WERI-Rb-1 (cell line): ENCODE results near the gene ASB18.

Experiments used
- DNase-seq: peaks from one replicate; pipeline ENCODE4 v3.0.0-alpha.2; 2020
- H3K27ac ChIP-seq: fragments of 250-450 bp; sonication (Bioruptor Pico); 2 replicates; pipeline ENCODE4 v1.5.1; 2020; ENCODE audit warnings: mild to moderate bottlenecking, moderate library complexity
- H3K27me3 ChIP-seq: fragments of 250-450 bp; sonication (Bioruptor Pico); 2 replicates; pipeline ENCODE4 v1.5.1; 2021; ENCODE audit warnings: mild to moderate bottlenecking, low read depth, moderate library complexity; ENCODE audit not compliant: insufficient read depth, severe bottlenecking
- H3K36me3 ChIP-seq: fragments of 250-450 bp; sonication (Bioruptor Pico); 2 replicates; pipeline ENCODE4 v1.5.1; 2020; ENCODE audit warnings: mild to moderate bottlenecking, moderate library complexity
- H3K4me3 ChIP-seq: 2 replicates; pipeline ENCODE4 v1.5.1; 2011; ENCODE audit warnings: low read depth, mild to moderate bottlenecking, control low read depth, low read length
- H3K9me3 ChIP-seq: fragments of 250-450 bp; sonication (Bioruptor Pico); 2 replicates; pipeline ENCODE4 v1.5.1; 2021; ENCODE audit warnings: mild to moderate bottlenecking, moderate library complexity; ENCODE audit not compliant: severe bottlenecking
- CTCF ChIP-seq: IDR thresholded peaks from 2 replicates; pipeline ENCODE4 v1.5.1; 2011; ENCODE audit warnings: low read depth, mild to moderate bottlenecking, control low read depth, inconsistent platforms, low read length

Gene ASB18

DNA sequence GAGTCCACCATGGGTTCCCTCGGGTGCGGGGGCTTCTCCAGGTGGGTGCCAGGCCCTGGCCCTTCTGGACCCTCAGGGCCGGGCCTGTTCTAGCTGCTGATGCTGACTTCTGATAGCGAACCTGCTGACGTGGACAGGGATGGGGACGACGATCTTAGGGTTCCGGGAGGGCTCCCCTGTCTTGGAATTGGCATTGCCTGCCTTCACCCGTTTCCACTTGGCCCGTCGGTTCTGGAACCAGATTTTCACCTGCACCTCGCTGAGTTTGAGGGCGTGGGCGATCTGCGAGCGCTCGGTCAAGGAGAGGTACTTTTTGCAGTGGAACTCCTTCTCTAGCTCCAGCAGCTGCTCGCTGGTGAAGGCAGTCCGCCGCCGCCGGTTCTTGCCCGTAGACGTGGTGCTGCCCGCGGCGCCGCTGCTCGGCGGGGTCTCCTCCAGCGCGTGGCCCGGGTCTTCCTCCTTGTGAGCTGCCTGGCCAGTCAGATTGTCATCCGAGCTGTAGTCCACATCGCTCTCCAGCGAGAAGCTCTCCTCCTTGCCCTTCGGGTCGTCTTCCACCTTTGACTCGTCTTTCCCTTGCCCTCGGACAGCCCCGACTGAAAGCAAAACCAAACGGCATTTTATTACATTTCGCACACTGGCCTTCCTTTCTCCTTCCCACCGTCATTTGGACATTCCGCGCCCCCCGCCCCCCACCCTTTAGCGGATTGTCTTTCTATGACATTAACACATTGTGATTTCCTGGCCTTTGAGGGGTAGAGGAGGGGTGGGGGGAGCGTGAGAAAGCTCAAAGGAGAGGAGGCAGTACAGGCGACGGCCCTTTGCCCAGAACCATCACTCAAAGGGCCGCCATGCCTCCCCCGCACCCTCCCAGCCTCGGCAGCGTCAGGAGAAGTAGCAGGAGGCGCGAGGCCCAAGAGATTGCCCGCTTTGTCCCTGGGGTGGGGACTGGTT lies 98.1 kb downstream of the ASB18 start:
- TF ChIP-seq CTCF, result no peak
- Histone ChIP-seq H3K9me3 (peaks cover 3% of the 10 kb centered on the region), H3K27me3 (peaks cover 84% of the 10 kb centered on the region), H3K36me3 (no peaks in the 10 kb centered on the region), H3K4me3 (no peak overlapping the region), H3K27ac (no peak overlapping the region)
- DNase-seq, result no peak

DNA sequence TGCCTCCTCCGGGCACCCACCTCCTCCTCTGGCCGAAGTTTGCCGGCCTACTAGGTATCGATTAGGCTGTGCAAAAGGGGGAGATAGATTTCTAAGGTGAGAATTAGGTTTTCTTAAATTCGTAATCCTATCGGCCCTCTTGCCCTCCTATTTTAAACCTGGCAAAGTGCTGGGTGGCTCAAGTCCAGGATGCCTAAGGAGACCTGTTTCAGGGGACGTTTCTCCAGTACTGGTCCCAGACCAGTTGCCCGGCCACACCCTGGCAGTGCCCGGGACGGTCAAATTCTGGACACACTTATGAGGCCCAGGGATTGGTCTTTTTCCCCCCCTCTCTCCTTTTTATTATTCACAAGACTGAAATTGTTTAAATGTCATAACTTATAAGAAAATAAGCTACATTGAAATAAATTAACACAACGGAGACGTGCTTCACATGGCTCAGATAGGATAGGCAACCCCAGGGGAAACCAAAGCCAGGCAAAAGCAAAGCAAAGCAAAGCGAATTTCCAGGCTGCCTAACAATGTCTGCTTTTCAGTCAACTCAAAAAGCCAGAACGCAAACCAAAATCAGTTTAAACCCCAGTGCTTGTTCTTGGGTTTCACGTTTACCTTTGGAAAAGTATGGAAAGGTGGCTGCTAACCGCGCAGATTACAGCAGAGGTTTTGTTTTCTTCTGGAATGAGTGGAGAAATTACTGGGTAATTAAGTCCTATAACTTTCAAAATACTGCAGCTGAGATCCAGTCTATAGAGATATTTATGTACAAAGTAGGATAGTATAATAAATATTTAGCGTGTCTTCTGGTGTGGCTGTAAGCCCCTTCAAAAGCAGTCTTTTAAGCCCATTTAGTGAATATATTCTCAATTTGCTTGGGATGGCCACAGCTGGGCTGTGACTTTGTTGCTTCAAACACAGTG lies 99.0 kb downstream of the ASB18 start:
- no peak for TF ChIP-seq CTCF
- Histone ChIP-seq H3K36me3 (no peaks in the 10 kb centered on the region), H3K27ac (no peak overlapping the region), H3K9me3 (peaks cover 3% of the 10 kb centered on the region), H3K27me3 (peaks cover 82% of the 10 kb centered on the region), H3K4me3 (no peak overlapping the region)
- DNase-seq, result no peak

GRCh38 chr2:236164201-236164924 lies 99.8 kb downstream of the ASB18 start:
- Histone ChIP-seq H3K27ac (no peak overlapping the region), H3K36me3 (no peaks in the 10 kb centered on the region), H3K27me3 (peaks cover 81% of the 10 kb centered on the region), H3K4me3 (no peak overlapping the region), H3K9me3 (peaks cover 3% of the 10 kb centered on the region)
- TF ChIP-seq CTCF, result no peak
- no peak for DNase-seq

- DNase-seq, result no peak
- H3K27me3 ChIP-seq, result peaks cover 81% of the 10 kb centered on the region
- no peaks in the 10 kb centered on the region for H3K36me3 ChIP-seq
- no peak overlapping the region for H3K4me3 ChIP-seq
- H3K27ac ChIP-seq, result no peak overlapping the region
- no peak for TF ChIP-seq CTCF
- peaks cover 3% of the 10 kb centered on the region for H3K9me3 ChIP-seq
These were observed 100.6 kb downstream of the ASB18 start for GRCh38 chr2:236163471-236164200.

- no peak for TF ChIP-seq CTCF
- no peaks in the 10 kb centered on the region for H3K36me3 ChIP-seq
- peaks cover 3% of the 10 kb centered on the region for H3K9me3 ChIP-seq
- H3K27me3 ChIP-seq, result peaks cover 81% of the 10 kb centered on the region
- DNase-seq, result no peak
- H3K27ac ChIP-seq, result no peak overlapping the region
- no peak overlapping the region for H3K4me3 ChIP-seq
These were observed 101.2 kb downstream of the ASB18 start for GRCh38 chr2:236162882-236163470.
